NCI-H2196 treated with DMSO at 0.1 percent for 48 hours (cell line): Measurements from ENCODE around the gene ZP3.
"Not testable (repeated sequence)": the region's sequence is repeated elsewhere in the genome, so short reads cannot be mapped to it uniquely, and the experiment has no call there.

Experiments
- DNase-seq: peaks from one replicate; lab custom pipeline; 2025; ENCODE audit not compliant: unreplicated experiment; lab: John Stamatoyannopoulos, UW

ZP3 gene

GRCh38 chr7:76440404-76440803 is 15.7 kb downstream of the ZP3 start:
- not testable (repeated sequence) for DNase-seq

- DNase-seq, result not testable (repeated sequence)
Observed at GRCh38 chr7:76441792-76442191, 17.0 kb downstream of the ZP3 start.

DNA sequence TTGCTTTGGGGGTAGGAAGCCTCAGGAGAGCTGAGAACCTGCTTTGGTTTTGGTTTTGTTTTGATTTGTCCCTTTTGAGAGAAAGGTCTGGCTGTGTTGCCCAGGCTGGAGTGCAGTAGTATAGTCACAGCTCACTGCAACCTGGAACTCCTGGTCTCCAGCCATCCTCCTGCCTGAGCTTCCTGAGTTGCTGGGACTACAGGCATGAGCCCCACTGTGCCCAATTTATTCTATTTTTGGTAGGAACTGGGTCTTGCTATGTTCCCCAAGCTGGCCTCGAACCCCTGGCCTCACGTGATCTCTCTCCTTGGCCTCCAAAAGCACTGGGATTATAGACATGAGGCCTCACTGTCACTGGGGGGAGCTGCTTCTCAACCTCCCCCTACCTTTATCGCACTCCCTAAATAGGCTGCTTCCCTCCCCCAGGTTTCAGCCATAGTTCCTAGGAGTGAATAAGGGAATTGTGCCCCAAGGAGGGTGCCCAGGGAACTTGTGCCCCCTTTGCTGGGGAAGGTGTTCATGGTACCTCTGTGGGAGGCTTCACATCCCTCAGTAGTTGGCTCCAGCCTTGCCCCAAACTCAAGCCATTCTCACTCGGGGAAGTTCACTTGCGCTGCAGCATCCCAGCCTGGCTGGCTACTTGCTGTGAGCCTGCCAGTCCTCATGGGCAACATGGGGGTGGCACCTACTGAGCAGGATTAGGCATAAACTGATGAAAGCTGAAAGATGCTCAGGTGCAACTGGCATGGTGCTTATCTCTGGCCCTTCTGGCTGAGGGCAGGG is 18.1 kb downstream of the ZP3 start:
- DNase-seq, result not testable (repeated sequence)

GRCh38 chr7:76443846-76444245 is 19.1 kb downstream of the ZP3 start:
- not testable (repeated sequence) for DNase-seq

DNA sequence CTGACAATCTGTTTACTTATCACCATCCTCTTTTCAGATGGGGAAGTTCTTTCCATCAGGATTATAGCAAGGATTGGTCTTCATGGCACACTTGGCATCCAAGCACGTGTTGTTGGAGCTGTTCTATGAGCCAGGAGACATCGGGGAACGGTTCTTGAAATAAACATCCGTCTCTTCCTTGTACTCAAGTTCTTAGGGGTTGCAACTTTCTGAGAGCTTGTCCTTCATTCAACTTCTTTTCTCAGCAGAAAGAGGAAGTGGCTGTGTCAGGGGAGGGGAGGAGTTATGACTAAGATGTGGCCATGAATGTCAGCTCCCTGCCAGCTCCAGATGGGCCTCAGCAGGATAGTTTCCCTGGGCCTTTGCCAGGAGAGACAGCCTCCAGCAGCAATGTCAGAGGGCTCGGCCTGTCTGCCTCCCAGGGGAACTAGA is 20.8 kb downstream of the ZP3 start:
- not testable (repeated sequence) for DNase-seq

- not testable (repeated sequence) for DNase-seq
Observed at GRCh38 chr7:76457017-76457416, 32.3 kb downstream of the ZP3 start.

DNA sequence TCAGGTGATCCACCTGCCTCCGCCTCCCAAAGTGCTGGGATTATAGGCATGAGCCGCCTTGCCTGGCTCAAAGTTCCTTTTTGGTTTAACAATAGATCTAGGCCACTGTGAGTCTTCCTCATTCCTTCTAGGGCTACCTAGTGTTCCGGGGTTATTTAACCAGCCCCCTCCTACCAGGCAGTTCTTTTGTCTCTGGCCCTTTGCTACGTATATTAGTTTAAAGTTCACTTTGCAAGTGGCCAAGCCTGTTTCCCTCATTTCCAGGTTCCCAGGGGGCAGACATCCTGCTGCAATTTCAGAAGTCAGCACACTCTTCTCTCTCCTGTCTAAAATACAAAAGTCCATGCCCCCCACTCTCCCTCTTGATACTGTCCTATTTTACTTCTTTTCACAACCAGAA is 33.8 kb downstream of the ZP3 start:
- not testable (repeated sequence) for DNase-seq

DNA sequence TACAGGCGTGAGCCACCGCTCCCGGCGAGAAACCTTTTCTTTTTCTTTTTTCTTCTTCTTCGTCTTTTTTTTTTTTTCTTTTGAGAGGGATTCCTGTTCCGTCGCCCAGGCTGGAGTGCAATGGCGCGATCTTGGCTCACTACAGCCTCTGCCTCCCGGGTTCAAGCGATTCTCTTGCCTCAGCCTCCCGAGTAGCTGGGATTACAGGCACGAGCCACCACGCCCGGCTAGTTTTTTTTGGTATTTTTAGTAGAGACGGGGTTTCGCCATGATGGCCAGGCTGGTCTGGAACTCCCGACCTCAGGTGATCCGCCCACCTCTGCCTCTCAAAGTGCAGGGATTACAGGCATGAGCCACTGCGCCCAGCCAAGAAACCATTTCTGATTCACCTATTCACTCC is 36.0 kb downstream of the ZP3 start:
- DNase-seq, result not testable (repeated sequence)

DNA sequence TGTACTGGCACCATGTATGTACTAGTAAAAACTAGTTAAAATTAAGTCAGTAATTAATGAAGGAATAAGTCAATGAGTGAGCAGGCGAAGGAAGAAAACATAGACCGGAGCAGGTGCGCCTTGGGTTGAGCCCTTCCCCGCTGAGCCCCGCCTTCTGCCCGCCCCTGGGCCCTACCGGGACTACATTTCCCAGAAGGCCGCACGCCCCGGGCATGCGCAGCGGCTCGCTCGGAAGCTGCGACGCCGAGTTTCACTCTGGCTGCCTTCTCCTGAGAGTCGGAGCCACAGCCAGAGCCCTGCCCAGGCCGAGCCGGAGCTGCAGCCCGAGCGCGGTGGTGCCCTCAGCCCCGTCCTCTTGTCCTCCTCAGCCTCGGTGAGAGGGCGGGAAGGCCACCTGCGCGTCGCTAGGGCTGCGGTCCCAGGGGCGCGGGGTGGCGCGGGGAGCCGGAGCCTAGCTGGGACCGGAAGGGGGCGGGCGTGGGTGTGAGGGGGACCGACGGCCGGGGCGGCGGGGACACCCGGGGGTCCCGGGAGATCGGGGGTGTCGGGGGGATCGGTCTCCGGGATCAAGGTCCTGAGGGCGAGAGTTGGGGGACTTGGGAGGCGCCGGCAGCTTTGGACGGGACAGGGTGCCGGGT is 36.8 kb downstream of the ZP3 start, which contains the start of gene DTX2:
TSS of gene DTX2 (plus strand) at position 246 of the 638 bp plus-strand sequence. CDS start 18,801 bp downstream, outside the sequence.
- not testable (repeated sequence) for DNase-seq

DNA sequence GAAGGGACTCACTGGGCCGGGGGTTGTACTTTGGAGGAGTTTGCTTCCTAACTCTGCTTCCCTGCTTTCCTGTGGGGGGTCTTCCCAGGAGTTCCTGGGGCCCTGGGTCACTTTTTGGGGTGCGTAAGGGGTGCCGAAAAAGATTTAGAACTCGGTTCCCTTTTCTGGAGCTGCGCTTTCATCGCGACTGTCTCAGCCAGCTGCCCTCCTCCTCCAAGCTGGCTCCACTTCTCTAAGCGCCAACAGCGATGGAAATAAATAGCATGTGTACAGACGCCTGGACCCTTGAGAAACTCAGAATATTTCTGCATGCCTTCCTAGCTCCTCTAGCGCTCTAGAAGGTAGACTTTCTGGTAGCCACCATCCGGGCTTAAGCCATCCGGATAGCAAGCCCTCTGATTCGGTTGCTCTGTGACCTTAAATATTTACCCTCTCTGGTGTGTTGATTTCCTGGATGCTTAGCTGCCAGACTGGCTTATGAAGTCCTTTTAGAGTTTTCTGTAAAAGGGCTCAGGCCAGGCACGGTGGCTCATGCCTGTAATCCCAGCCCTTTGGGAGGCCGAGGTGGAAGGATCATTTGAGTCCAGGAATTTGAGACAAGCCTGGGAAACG is 37.6 kb downstream of the ZP3 start:
- DNase-seq, result not testable (repeated sequence)

GRCh38 chr7:76464959-76465358 is 40.2 kb downstream of the ZP3 start:
- DNase-seq, result not testable (repeated sequence)

DNA sequence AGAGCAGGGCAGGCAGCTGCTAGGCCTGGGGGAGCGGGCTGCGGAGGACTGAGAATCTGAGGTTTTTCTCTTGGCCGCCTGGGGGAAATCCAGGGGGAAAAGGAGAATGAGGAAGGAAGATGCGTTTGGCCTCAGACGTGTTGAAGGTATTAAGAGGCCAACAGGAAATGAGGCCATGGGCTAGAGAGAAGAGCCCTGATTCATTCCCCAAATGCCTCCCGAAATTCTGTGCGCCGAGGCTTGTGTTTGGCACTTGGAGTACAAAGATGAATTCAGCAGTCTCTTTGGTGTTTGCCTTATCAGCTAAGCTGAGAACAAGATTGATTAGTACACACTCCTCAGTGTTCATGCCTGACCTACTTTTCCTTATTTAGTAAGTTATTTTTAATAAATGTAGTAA is 41.2 kb downstream of the ZP3 start:
- not testable (repeated sequence) for DNase-seq

GRCh38 chr7:76467743-76468404 is 43.1 kb downstream of the ZP3 start:
- not testable (repeated sequence) for DNase-seq

DNA sequence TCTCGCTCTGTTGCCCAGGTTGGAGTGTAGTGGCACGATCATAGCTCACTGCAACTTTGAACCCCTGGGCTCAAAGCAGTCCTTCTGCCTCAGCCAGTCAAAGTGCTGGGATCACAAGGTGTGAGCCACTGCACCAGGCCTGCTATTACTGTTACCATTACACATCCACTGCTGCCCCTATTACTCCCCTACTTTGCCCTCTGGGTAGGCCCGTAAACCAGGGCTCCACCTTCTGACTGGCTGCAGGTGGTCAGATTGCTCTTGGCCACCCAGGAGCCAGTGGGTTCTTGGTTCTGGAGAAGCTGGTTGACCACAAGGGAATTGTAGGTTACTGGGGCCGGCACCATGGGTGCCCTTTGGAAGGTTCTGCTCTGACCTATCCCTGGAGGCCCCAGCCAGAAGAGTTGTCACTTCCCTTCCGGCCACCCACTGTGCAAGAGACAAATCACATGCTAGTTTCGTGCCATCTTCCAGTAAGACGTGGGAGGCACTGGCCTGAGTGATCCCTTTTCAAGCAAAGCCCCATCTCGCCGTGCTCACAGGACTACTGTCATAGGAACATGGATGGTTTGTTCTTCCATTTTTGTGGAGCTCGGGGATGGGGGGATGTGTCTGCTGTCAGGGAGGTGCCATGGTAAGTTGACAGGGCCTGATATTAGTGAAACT is 46.9 kb downstream of the ZP3 start:
- not testable (repeated sequence) for DNase-seq

GRCh38 chr7:76473097-76473496 is 48.3 kb downstream of the ZP3 start:
- not testable (repeated sequence) for DNase-seq

DNA sequence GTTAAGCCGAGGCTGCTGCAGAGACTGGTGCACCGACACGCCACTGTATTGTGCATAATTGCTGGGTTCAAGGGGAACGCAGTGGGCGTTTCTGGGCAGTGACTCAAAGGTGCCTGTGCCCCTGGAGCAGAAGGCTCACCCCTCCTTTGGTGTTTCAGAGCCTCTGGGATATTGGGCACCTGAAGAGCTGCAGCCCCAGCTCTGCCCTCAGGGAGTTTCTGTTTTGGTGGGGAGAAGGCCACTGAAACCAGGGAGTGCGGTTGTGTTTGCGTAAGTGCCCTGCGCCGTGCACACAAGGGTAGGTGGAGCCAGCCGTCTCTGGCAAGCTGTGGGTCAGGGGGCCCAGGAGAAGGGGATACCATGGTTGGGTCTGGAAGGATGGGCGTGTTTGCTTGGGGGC is 51.5 kb downstream of the ZP3 start:
- not testable (repeated sequence) for DNase-seq

- not testable (repeated sequence) for DNase-seq
Observed at GRCh38 chr7:76476742-76477474, 52.2 kb downstream of the ZP3 start.

DNA sequence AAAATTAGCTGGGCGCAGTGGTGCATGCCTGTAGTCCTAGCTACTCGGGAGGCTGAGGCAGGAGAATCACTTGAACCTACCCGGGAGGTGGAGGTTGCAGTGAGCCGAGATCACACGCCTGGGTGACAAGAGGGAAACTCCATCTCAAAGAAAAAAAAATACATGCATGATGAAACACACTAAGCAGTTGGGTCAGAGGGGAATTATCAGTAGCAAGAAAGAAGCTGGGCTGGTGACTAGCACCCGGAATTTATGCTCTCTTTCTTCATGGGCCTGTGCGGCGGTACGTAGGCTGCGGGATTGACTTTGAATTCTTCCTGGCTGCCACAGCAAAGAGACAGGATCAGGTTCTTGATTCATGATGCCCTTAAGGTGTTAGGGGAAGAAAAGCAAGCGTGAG is 54.9 kb downstream of the ZP3 start:
- DNase-seq, result not testable (repeated sequence)

- not testable (repeated sequence) for DNase-seq
Observed at GRCh38 chr7:76480403-76481253, 55.9 kb downstream of the ZP3 start.
